GM10266 (cell line): ENCODE measurements around the gene APCDD1L.
"Not testable (repeated sequence)": the region's sequence is repeated elsewhere in the genome, so short reads cannot be mapped to it uniquely, and the experiment has no call there.

Source experiments
- DNase-seq: peaks from one replicate; pipeline ENCODE4 v3.0.0; 2012; ENCODE audit errors: extremely low spot score
- TF ChIP-seq, protein P1 (sequence below): IDR thresholded peaks from 2 replicates; pipeline ENCODE4 v1.5.1; 2012; ENCODE audit warnings: mild to moderate bottlenecking, low read depth; ENCODE audit not compliant: control insufficient read depth, insufficient read depth; ENCODE audit errors: missing control alignments

Gene APCDD1L

DNA sequence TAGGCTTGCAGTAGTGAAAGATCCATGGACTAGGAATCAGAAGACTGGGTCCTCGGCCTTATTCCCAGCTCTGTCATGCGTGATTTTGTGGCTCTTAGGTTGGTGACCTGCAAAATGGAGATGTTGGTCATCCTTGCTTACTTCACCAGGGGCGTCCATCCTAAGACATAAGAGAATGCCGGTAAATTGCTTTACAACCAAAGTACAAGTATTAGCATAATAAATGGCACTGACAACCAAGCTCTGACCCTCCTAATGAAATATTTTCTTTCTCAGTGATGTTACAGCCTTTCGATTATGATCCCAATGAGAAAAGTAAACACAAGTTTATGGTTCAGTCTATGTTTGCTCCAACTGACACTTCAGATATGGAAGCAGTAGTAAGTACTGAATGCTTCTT is 80.9 kb downstream of the APCDD1L start:
- TF ChIP-seq, protein P1, sequence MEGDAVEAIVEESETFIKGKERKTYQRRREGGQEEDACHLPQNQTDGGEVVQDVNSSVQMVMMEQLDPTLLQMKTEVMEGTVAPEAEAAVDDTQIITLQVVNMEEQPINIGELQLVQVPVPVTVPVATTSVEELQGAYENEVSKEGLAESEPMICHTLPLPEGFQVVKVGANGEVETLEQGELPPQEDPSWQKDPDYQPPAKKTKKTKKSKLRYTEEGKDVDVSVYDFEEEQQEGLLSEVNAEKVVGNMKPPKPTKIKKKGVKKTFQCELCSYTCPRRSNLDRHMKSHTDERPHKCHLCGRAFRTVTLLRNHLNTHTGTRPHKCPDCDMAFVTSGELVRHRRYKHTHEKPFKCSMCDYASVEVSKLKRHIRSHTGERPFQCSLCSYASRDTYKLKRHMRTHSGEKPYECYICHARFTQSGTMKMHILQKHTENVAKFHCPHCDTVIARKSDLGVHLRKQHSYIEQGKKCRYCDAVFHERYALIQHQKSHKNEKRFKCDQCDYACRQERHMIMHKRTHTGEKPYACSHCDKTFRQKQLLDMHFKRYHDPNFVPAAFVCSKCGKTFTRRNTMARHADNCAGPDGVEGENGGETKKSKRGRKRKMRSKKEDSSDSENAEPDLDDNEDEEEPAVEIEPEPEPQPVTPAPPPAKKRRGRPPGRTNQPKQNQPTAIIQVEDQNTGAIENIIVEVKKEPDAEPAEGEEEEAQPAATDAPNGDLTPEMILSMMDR, result no peak
- no peak for DNase-seq

DNA sequence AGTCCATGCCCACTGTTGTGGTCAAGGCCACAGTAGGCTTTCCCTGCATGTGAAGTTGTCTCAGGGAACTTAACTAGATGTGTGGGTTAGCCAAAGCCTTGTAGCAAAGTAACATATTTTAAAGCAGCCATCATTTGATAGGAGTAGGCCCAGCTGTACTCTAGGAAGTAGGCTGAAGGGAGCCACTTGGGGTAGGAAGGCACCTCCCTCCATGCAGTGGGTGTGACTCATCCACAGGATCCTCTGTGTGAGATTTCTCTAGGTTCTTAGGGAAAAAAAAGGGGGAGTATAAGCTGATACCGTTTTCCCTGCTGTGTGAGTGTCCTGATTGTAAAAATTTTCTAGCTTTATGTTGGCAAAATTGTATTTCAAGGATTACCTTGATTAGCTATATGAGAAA is 81.4 kb downstream of the APCDD1L start:
- no peak for DNase-seq
- TF ChIP-seq, protein P1, result no peak

DNA sequence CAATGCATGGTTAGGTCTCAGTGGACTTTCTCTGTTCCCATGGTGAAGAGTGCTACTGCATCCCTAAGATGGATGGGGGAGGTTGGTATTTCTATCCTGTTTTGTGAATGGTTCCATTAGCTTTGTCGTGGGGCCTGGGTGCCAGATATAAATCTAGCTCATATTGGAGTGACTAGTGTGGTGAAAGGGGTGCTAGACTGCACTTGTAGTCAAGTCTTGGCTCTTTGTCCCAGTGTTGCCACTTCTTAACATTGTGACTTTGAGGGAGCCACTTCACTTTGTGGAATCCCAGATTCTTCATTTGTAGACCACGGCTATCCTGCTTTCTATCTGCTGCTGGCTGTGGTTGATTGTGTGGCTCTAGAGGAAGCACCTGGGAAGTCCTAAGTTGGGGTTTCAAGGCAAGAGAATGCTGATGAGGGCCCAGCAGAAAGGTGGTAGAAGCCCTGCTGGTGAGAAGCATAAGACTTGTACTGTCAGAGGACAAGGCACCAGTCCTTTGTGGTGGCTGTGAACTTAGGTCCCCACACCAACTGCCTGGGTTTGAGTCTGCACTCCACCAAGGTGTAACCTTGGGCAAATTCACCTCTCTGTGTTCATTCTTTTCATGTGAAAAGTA is 82.1 kb downstream of the APCDD1L start:
- DNase-seq, result no peak
- TF ChIP-seq, protein P1, result no peak

DNA sequence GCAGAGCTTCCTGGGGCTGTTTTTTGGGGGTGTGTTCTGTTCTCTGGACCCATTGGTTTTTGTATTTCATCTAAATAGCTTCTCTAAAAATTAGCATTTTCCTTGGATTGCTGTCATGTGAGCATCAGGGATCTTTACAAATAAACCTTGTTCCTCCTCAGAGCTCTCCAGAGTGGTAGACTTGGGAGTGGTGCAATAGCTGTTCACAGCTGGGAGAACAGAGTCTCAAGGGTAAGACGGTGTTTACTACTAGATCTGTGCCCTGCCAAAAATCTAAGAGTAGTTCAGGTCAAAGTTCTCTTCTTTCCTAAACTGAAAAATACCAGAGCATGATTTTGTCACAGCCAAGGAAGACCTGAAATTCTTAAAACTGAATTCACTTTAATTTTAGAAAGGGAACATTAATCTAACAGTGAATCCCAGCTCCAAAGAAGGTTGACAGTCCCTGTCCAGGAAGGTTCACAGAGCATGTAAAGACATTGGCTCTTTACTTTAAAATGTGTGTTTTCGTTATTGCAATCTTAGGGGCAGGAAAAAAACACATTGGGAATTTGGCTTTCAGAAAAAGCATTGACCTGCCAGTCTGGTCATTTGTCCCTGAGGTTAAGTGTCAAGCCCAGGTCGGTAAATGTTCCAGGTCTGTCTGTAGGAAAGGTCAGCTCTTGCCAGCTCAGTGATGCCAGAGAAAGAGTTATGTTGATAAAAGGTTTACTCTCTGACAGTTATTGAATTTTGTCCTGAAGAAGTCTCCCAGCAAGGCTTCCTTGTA is 82.8 kb downstream of the APCDD1L start:
- TF ChIP-seq, protein P1, result no peak
- no peak for DNase-seq

DNA sequence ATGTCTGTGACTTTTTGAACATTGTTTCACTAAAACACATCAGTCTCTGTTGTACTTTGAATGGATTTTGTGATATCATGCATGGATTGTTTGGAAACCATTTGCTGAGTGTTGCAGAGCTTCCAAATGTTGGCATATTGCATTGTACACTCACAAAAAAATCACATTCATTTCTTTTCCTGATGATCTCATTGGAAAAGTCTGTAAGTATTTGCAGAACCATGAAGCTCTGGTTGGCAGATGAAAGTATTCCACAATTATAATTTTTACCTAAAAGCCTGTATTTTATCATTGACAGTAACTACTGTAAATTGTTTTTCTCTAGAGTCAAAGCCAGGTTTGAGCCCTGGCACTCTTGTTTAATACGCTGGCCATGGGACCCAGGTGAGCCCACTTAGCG is 84.1 kb downstream of the APCDD1L start:
- TF ChIP-seq, protein P1, result no peak
- no peak for DNase-seq

DNA sequence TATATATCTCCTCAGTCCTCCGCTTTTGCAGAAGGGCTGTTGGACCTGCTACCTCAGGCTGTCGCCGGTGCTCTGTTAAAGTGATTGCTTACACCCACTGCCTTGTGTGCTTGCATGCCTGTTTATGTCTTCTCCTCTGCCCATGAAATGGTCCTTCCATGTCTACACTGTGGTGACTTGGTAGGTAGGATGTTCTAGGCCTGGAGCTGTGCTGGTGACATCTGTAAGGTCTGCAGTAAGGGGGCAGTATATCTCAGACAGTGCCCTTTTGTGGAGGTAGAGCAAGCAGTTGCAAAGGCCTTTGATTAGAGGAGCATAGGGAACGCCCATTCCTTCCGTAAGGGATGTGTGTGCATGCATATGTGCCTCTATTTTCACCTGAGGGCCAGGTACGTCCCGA is 85.9 kb downstream of the APCDD1L start:
- TF ChIP-seq, protein P1, result no peak

DNA sequence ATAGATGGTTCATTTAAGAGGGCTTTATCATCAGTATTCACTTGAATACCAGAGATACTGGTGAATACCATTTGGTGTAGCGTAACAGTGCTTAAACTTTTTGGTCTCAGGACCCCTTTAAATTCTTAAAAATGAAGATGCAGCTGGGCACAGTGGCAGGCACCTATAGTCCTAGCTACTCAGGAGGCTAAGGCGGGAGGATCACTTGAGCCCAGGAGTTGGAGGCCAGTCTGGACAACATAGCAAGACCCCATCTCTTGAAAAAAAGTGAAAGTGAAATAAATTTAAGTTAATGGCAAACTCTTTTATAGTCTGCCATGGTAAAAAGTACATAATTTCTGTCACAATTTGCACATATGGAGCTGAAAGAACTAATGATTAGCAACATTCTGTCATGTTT is 86.8 kb downstream of the APCDD1L start:
- no peak for DNase-seq
- TF ChIP-seq, protein P1, result no peak

More for the DNA sequence above, 85.9 kb downstream of the APCDD1L start:
- no peak for DNase-seq

DNA sequence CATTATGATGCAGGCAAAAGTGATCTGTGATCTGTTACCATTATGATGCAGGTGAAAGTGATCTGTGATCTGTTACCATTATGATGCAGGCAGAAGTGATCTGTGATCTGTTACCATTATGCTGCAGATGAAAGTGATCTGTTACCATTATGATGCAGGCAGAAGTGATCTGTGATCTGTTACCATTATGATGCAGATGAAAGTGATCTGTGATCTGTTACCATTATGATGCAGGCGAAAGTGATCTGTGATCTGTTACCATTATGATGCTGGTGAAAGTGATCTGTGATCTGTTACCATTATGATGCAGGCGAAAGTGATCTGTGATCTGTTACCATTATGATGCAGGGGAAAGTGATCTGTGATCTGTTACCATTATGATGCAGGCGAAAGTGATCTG is 87.6 kb downstream of the APCDD1L start:
- not testable (repeated sequence) for DNase-seq
